Activated CD8-positive, alpha-beta memory T cell treated with anti-CD3 and anti-CD28 coated beads, Interleukin-2, amount 50 U/mL, for 1 hour (primary cell): ENCODE data around the gene ALDH1L1.

Source experiments
- DNase-seq: peaks from one replicate; pipeline ENCODE4 v3.0.0-alpha.2; 2020; ENCODE audit errors: extremely low read depth

ALDH1L1 gene

GRCh38 chr3:126119976-126120375 lies 60.4 kb downstream of the ALDH1L1 start:
- no peak for DNase-seq

GRCh38 chr3:126119008-126119675 lies 61.2 kb downstream of the ALDH1L1 start:
- no peak for DNase-seq

GRCh38 chr3:126118591-126118990 lies 61.8 kb downstream of the ALDH1L1 start:
- no peak for DNase-seq

- no peak for DNase-seq
Measured at GRCh38 chr3:126117786-126118185, 62.6 kb downstream of the ALDH1L1 start.

GRCh38 chr3:126117212-126117611 lies 63.2 kb downstream of the ALDH1L1 start:
- DNase-seq, result no peak

GRCh38 chr3:126116526-126116925 lies 63.9 kb downstream of the ALDH1L1 start:
- no peak for DNase-seq

- DNase-seq, result no peak
Measured at GRCh38 chr3:126114443-126115386, 65.7 kb downstream of the ALDH1L1 start.

- no peak for DNase-seq
Measured at GRCh38 chr3:126113733-126114442, 66.5 kb downstream of the ALDH1L1 start.

- DNase-seq, result no peak
Measured at GRCh38 chr3:126113238-126113555, 67.2 kb downstream of the ALDH1L1 start.

GRCh38 chr3:126112531-126113237 lies 67.7 kb downstream of the ALDH1L1 start:
- DNase-seq, result no peak

GRCh38 chr3:126111566-126112475 lies 68.6 kb downstream of the ALDH1L1 start:
- DNase-seq, result no peak

GRCh38 chr3:126111126-126111551 lies 69.2 kb downstream of the ALDH1L1 start:
- no peak for DNase-seq

GRCh38 chr3:126110431-126111125 lies 69.8 kb downstream of the ALDH1L1 start:
- no peak for DNase-seq

- DNase-seq, result no peak
Measured at GRCh38 chr3:126109880-126110235, 70.5 kb downstream of the ALDH1L1 start.

- DNase-seq, result no peak
Measured at GRCh38 chr3:126109146-126109879, 71.1 kb downstream of the ALDH1L1 start.

- DNase-seq, result no peak
Measured at GRCh38 chr3:126108676-126109050, 71.7 kb downstream of the ALDH1L1 start.

- no peak for DNase-seq
Measured at GRCh38 chr3:126107957-126108675, 72.3 kb downstream of the ALDH1L1 start.

GRCh38 chr3:126107203-126107939 lies 73.0 kb downstream of the ALDH1L1 start:
- DNase-seq, result no peak
